ENCODE measurements around the gene ARID1A.

Gene ARID1A

GRCh38 chr1:26761217-26761616 lies 65.4 kb downstream of the ARID1A start:
- no peak for DNase-seq (ENCODE audit: low spot score)

GRCh38 chr1:26767714-26768113 lies 71.9 kb downstream of the ARID1A start:
- DNase-seq (ENCODE audit: low spot score), result no peak

DNA sequence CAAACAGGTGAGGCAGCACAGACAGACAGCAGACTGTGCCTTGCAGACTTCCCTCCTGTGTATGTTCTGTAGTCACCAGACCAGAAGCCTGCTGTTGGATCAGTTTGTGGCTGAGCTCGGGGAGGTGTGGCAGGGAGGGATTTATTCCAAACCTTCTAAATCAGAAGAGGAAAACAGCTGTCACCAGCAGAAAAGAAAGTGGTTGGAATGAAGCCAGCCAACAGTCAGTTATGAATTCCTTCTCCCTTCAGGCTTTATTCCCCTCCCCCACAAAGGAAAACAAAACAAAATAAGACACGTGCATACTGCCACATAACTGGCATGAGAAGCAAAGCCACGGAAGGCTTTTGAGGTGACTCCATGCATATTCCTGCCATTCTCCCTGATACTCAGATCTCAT lies 72.9 kb downstream of the ARID1A start:
- no peak for DNase-seq (ENCODE audit: low spot score)

DNA sequence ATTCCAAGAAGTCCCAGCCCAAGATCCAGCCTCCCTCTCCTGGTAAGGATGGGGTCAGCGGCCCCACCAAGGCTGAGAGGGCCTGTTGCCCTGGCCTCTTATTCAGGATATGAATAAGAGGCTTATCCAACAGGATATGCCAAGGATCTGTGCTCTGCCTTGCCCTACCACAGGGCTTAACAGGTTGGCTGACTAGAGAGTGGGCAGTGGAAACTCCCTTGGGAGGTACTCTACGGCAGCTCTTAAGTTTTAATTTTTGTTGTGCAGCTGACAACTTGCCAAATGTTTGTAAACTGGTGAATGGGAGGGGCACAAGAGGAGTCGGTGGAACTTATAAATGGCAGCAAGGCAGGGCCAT lies 75.4 kb downstream of the ARID1A start:
- no peak for DNase-seq (ENCODE audit: low spot score)

DNA sequence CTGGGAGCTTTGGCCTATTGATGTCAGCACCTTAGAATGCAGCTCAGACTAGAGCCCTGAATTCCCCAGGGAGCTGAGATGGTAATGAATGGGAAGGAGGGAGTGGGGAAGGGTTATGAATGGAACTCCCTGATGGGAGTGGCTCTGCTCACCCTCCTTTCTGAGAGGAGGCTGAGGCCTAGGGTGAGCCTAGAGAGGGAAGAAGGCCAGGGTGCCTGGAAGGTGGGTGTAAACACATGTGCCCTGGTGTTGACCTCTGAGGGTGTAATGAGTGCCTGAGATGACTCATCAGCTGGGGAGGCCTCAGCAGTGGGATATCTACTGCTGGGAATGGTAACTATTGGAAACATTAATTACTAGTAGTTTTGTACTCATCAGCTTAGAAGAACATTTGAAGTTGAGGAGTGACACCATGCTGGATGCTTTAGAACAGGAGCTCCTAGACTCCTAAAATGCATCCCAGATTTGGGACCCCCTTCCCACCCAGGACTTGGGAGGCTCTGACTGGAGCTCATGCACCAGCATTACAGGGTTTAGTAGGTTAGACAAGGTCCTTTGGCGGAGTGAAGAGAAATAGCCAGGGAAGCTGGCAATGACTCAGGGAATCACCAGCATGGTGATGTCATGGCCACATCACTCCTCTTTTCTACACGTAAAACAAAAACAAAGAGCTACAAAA lies 76.0 kb downstream of the ARID1A start:
- peak; percentile 63 for DNase-seq (ENCODE audit: low spot score)

DNA sequence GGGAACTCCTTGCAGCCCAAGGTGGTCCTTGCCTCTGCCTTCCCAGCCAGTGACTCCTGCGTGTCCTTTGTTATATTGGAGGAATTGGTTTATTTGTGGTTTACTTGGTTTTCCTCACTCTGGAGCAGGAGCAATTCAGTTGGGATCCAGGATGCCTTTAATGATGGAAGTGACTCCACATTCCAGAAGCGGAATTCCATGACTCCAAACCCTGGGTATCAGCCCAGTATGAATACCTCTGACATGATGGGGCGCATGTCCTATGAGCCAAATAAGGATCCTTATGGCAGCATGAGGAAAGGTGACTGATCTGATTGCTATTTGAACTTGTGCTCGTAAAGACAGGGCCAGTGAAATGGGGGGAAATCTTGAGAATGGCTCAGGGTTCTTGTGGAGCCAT lies 76.9 kb downstream of the ARID1A start:
- peak; percentile 48 for DNase-seq (ENCODE audit: low spot score)

DNA sequence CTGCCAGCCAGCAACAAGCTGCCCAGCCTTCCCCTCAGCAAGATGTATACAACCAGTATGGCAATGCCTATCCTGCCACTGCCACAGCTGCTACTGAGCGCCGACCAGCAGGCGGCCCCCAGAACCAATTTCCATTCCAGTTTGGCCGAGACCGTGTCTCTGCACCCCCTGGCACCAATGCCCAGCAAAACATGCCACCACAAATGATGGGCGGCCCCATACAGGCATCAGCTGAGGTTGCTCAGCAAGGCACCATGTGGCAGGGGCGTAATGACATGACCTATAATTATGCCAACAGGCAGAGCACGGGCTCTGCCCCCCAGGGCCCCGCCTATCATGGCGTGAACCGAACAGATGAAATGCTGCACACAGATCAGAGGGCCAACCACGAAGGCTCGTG lies 78.6 kb downstream of the ARID1A start:
- DNase-seq (ENCODE audit: low spot score), result no peak

DNA sequence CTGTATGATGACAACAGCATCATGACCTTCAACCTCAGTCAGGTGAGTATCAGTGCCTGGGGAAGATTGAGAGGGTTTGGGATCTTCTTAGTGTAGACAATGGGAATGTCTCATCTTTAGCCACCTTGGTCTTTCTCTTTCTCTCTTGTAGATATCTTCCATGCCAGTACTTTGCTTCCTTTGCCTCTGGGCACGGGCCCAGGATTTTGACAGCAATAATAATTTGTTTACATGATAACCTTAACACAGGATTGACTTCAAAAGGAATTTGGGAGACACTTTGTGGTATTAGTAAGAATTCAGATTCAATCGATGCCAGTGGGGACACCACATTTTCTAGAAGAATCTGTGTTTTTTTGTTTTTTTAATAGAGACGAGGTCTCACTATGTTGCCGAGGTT lies 79.9 kb downstream of the ARID1A start:
- DNase-seq (ENCODE audit: low spot score), result no peak

- no peak for DNase-seq (ENCODE audit: low spot score)
Measured at GRCh38 chr1:26779098-26779668, 83.4 kb downstream of the ARID1A start.

GRCh38 chr1:26780344-26780957 lies 84.6 kb downstream of the ARID1A start:
- DNase-seq (ENCODE audit: low spot score), result no peak

GRCh38 chr1:26781206-26781825 lies 85.5 kb downstream of the ARID1A start:
- no peak for DNase-seq (ENCODE audit: low spot score)

- no peak for DNase-seq (ENCODE audit: low spot score)
Measured at GRCh38 chr1:26782521-26783212, 86.9 kb downstream of the ARID1A start.

- no peak for DNase-seq (ENCODE audit: low spot score)
Measured at GRCh38 chr1:26783646-26784022, 87.8 kb downstream of the ARID1A start.

GRCh38 chr1:26784023-26784871 lies 88.4 kb downstream of the ARID1A start:
- peak; percentile 19 for DNase-seq (ENCODE audit: low spot score)

DNA sequence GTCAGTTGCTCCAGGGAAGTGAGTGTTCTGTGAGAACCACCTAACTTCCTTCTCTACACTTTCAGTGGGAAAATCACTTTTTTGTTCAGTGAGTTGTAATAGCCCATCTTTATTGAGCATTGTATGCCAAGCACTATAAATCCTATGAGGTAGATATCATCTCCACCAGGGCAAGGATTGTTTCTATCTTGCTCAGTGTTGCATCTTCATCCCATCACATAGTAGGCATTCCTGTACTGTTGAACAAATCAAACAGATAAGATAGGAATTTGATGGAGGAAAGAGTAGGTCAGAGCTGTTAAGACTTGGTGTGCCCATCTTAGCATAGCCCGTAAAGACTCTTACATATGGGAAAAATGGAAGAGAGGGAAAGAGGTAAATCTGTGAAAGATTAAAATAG lies 89.1 kb downstream of the ARID1A start:
- DNase-seq (ENCODE audit: low spot score), result no peak

DNA sequence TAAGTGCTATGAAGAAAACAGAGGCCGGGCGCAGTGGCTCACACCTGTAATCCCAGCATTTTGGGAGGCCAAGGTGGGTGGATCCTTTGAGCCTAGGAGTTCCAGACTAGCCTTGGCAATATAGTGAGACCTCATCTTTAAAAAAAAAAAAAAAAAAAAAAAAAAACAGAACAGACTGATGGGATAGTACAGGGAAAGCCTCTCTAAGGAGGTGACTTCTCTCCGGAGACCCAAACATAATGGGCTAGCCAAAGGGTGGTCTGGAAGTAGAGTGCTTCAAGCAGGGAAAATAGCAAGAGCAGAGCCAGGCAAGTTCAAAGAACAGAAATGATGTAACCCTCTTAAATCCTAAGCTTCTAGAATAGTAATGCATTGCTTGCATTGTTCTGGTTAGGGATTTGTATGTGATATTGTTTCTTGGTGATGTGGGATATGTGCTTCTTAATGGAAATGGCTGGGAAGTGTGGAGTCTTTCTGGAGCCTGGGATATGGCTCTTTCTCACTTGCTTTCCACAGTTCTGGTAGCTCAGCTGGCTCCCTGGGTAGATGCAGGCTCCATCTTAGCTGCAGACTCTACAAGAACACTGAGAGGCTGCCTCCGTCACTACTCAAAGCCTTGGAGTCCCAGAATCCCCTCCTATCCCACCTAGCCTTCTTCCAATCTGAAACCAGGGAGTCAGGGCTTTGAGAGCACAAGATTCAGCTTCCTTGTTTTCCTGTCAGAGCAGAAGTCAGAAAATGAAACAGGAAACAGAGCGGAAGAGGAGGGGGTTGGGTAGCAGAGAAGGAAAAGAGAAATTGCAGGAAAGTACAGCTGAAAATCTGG lies 90.0 kb downstream of the ARID1A start:
- DNase-seq (ENCODE audit: low spot score), result no peak

GRCh38 chr1:26786437-26787380 lies 90.9 kb downstream of the ARID1A start:
- DNase-seq (ENCODE audit: low spot score), result peak; percentile 19

DNA sequence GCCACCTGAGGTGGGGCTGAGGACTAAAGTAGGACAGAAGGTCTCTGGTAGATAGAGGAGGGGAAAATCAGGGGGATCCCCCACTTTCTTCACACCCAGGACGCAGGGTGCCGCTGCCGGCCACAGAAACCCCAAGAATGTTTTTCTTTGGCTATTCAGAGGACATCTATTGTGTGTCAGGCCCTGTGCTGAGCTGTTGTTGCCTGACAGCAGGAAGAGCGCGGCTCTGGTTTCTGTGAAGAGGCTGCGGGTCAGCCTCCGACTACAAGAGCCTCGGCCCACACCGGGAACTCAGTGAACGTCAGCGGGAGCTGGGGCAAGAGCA lies 91.5 kb downstream of the ARID1A start:
- no peak for DNase-seq (ENCODE audit: low spot score)

- peak; percentile 88 for DNase-seq (ENCODE audit: low spot score)
Measured at GRCh38 chr1:26787706-26788514, 92.1 kb downstream of the ARID1A start, which contains the start of gene PIGV. TSS of gene PIGV (plus strand) at chr1:26787950. CDS start at chr1:26790816, 2,866 bp downstream.
